NT2/D1 (cell line): Measurements from ENCODE around the gene TSPEAR.
"Not testable (repeated sequence)": the region's sequence is repeated elsewhere in the genome, so short reads cannot be mapped to it uniquely, and the experiment has no call there.

Source experiments
- DNase-seq: peaks from one replicate; pipeline ENCODE4 v3.0.0-alpha.2; 2011; ENCODE audit warnings: low read depth, low spot score
- H3K27me3 ChIP-seq: 2 replicates; pipeline ENCODE4 v1.6.0; 2011; ENCODE audit warnings: mild to moderate bottlenecking; ENCODE audit not compliant: insufficient read length, insufficient read depth
- H3K36me3 ChIP-seq: 2 replicates; pipeline ENCODE4 v1.6.1; 2011; ENCODE audit warnings: mild to moderate bottlenecking, low read length, mixed read lengths; ENCODE audit not compliant: insufficient read depth, insufficient read length
- H3K4me1 ChIP-seq: 2 replicates; pipeline ENCODE4 v1.5.1; 2011; ENCODE audit not compliant: insufficient read depth, insufficient read length
- H3K4me3 ChIP-seq: 2 replicates; pipeline ENCODE4 v1.5.1; 2011; ENCODE audit warnings: low read depth; ENCODE audit not compliant: insufficient read length
- H3K9ac ChIP-seq: 2 replicates; pipeline ENCODE4 v1.6.0; 2011; ENCODE audit warnings: low read depth; ENCODE audit not compliant: insufficient read length
- H3K9me3 ChIP-seq: 2 replicates; pipeline ENCODE4 v1.5.1; 2011; ENCODE audit warnings: mild to moderate bottlenecking, low read length; ENCODE audit not compliant: insufficient read depth
- SUZ12 ChIP-seq: IDR thresholded peaks from 2 replicates; pipeline ENCODE4 v1.6.1; 2011; ENCODE audit not compliant: insufficient read length, insufficient read depth; ENCODE audit errors: extremely low read depth
- YY1 ChIP-seq: IDR thresholded peaks from 2 replicates; pipeline ENCODE4 v1.6.1; 2011; ENCODE audit not compliant: insufficient read length, insufficient read depth
- ZNF274 ChIP-seq: IDR thresholded peaks from 2 replicates; pipeline ENCODE4 v1.6.1; 2011; ENCODE audit warnings: mild to moderate bottlenecking, low read depth, low read length

Gene TSPEAR

DNA sequence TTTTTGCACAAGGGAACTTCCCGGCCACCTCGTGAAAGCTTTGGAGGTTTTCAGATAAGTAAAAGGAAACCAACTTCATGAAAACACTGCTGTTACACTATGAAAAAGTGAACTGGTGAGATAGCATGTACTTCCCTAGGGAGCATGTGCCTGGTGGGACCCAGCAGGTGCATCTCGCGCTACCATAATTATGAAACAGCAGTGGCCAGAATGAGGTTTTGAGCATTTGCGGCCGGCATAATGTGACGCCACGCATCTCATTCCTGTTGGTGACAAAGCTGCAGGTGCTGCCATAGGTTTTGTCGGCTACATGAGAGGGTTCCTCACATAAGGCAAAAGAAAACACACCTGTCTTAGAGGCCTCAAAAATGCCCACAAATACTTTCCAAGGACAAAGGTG is 154.5 kb downstream of the TSPEAR start:
- no peak overlapping the region for H3K4me3 ChIP-seq
- TF ChIP-seq ZNF274, result no peak

DNA sequence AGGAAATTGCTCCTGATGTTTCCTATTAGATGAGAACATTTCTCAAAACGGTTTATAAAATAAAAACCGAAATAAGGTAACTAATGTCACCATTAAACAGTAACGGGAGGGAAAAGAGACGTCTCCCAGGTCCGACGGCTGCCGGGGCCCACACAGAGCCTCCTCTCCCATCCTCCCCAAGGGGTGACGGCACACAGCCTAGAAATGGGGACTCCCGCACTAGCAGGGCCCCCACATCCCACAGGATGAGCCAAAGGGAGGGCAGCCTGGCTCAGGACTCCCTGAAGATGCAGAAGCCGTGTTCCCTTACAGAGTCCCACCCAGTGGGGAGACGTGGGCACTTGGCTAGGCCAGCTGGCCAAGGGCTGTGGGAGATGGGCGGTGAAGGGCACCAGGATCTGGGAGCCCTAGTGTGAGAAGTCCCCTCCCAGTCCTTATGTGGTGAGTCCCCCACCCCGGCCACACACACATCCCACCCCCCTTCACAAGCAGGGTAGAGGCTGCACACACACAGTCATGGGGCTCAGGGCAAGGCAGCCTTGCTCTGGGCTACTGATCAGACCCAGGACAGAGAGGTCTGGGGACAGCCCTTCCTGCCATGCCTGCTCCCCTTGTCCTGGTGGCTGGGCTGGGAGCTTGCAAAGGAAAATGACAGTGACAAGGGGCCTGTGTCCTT is 156.0 kb downstream of the TSPEAR start:
- Histone ChIP-seq H3K27me3 (no peaks in the 10 kb centered on the region), H3K9me3 (no peaks in the 10 kb centered on the region), H3K9ac (no peak overlapping the region), H3K4me1 (peaks cover 32% of the 10 kb centered on the region), H3K4me3 (no peak overlapping the region), H3K36me3 (no peaks in the 10 kb centered on the region)
- TF ChIP-seq ZNF274, result no peak
- TF ChIP-seq YY1, result no peak
- TF ChIP-seq SUZ12, result no peak
- DNase-seq, result no peak

More for the DNA sequence above, 154.5 kb downstream of the TSPEAR start:
- Histone ChIP-seq H3K4me1 (peaks cover 25% of the 10 kb centered on the region), H3K9me3 (no peaks in the 10 kb centered on the region), H3K36me3 (no peaks in the 10 kb centered on the region), H3K9ac (no peak overlapping the region), H3K27me3 (no peaks in the 10 kb centered on the region)
- no peak for DNase-seq

DNA sequence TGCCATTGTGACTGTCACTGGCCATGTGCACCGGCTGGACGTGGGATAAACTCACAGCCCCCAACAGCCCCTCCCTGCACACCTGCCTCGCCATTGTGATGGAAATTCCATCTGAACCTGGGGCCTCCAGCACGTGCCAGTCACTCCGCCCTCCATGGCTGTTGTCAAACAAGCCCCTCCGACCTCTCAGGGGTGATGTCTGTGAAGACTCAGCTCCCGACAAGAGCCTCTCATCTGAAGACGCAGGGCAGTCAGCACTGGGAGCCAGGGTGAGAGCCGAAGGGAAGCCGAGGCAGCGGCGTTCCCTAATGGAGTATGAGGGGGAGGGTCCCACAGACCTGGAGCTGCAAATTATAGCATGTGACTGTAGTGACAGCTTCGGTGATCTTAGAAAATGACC is 158.7 kb downstream of the TSPEAR start:
- Histone ChIP-seq H3K27me3 (no peaks in the 10 kb centered on the region), H3K36me3 (no peaks in the 10 kb centered on the region), H3K4me3 (no peak overlapping the region), H3K9ac (no peak overlapping the region), H3K9me3 (no peaks in the 10 kb centered on the region), H3K4me1 (peaks cover 30% of the 10 kb centered on the region)
- DNase-seq, result no peak
- TF ChIP-seq SUZ12, result no peak
- TF ChIP-seq YY1, result no peak
- TF ChIP-seq ZNF274, result no peak

DNA sequence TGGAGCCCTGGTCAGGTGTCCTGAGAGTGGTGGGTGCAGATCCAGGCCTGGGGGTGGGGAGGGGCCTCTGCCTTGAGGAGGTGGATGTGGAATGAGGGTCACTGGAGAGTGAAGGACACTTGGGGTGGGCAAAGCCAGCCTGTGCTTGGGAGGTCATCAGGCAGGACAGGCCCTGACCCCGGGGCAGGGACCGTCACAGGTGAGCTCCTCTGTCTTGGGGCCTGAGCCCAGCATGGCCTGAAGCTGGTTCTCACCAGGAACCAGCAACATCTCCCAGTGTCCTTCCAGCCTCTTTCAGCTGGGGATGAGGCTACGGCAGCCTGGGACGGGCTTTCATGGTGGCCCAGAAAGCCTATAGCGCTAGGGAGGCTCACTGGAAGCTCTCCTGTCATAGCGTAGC is 159.2 kb downstream of the TSPEAR start:
- Histone ChIP-seq H3K4me1 (peaks cover 27% of the 10 kb centered on the region), H3K9me3 (no peaks in the 10 kb centered on the region), H3K36me3 (no peaks in the 10 kb centered on the region), H3K9ac (no peak overlapping the region), H3K27me3 (no peaks in the 10 kb centered on the region), H3K4me3 (no peak overlapping the region)
- TF ChIP-seq ZNF274 (no peak), SUZ12 (no peak), YY1 (no peak)
- DNase-seq, result no peak

DNA sequence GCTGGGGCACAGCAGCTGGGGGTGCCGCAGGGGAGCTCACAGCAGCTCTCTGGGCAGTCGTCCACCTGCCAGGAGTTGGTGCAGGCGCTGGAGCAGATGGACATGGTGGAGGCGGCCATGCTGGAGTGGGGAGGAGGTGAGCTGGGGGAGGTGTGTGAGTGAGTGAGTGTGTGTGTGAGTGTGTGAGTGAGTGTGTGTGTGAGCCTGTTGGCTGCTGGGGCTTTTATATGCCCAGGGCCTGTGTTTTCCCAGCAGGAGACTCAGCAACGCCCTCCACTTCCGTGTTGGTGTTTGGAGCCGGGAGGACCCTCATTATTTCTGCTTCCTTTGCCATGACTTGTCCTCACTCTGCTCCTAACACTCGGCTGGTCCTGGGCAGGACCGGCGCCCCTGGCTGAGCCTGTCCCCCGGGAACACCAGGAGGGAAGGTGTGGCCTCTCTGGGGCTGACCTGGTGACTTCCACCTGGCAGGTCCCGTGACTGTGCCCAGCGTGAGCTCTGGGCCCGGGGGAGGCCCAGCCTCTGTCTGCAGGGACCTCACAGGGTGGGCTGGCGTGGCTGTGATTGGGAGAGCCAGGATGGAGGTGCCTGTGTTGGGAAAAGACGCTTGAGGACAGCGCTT is 159.9 kb downstream of the TSPEAR start, which contains the start of gene KRTAP10-2:
KRTAP10-2 (minus strand) TSS at position 166 of the 622 bp plus-strand sequence; CDS start at position 119, 47 bp downstream.
- Histone ChIP-seq H3K4me1 (peaks cover 27% of the 10 kb centered on the region), H3K9ac (no peak within 1 kb of the TSS), H3K4me3 (no peak within 1 kb of the TSS), H3K36me3 (no peaks in the 10 kb centered on the region), H3K27me3 (no peaks in the 10 kb centered on the region), H3K9me3 (peaks cover 5% of the 10 kb centered on the region; the same call in 1 of the 2 replicates)
- TF ChIP-seq SUZ12, result no peak
- TF ChIP-seq ZNF274, result no peak
- no peak for TF ChIP-seq YY1
- no peak for DNase-seq

DNA sequence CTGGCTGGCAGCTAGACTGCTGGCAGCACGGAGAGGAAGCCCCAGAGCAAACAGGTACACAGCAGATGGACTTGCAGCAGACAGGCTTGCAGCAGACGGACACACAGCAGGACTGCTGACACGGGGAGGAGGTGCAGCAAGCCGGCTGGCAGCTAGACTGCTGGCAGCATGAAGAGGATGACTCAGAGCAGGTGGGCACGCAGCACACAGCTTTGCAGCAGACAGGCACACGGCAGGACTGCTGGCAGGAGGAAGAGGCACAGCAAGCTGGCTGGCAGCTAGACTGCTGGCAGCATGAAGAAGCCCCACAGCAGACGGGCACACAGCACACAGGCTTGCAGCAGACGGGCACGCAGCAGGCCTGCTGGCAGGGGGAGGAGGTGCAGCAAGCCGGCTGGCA is 160.6 kb downstream of the TSPEAR start:
- Histone ChIP-seq H3K9me3 (peaks cover 11% of the 10 kb centered on the region), H3K36me3 (no peaks in the 10 kb centered on the region), H3K9ac (no peak overlapping the region), H3K4me1 (peaks cover 27% of the 10 kb centered on the region), H3K4me3 (no peak overlapping the region), H3K27me3 (no peaks in the 10 kb centered on the region)
- no peak for TF ChIP-seq YY1
- no peak for TF ChIP-seq ZNF274
- TF ChIP-seq SUZ12, result no peak
- no peak for DNase-seq

DNA sequence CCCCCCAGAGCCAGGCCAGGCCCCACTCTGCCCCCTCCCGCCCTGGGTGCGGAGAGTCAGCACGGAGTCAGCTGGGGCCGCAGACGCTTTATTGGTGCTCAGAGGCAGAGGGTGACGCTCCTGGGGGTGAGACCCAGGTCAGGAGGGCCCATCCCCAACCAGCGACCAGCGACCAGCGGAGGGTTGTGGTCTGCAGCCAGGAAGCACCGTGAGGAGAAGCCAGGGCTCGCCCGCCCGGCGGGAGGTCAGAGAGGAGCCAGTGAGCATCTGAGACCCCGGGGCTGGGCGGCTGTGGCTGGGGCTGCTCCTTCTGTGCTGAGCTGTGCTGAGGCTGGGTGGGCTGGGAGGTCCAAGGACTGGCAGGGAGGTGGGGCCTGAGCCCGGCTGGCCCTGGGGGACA is 161.1 kb downstream of the TSPEAR start:
- Histone ChIP-seq H3K4me1 (peaks cover 27% of the 10 kb centered on the region), H3K9me3 (peaks cover 16% of the 10 kb centered on the region)
- not testable (repeated sequence) for DNase-seq, H3K36me3 ChIP-seq, H3K9ac ChIP-seq, H3K27me3 ChIP-seq, H3K4me3 ChIP-seq

DNA sequence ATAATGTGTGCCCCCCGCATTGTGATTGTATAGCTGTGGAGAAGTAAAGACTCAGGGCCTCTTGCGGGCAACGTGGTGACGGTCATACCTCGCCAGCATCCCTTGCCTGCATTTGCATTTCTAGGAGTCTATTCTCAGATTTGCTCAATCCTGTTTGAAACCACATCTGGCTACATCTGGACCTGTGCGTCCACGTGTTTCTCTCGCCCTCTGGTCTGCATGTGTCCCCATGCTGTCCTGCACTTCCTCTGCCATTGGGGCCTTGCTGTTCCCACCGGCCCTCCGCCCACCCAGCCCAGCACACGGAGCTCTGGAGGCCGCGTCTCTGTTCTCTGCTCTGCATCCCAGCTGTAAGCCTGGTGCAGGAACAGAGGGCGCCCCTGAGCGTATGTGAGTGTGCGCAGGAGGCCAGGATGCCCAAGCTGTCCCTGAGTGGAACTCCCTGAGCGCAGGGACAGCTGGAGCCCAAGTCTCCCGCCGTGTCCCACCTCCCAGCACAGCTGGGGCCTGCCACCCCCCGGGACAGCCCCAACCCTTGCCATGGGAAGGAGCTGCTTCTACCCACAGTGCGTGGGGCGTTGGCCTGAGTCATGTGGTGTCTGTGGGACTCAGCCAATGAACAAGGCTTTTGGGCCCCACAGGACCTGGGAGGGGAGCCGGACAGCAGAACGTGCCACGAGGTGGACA is 161.7 kb downstream of the TSPEAR start:
- Histone ChIP-seq H3K4me3 (no peak overlapping the region), H3K9me3 (peaks cover 16% of the 10 kb centered on the region), H3K36me3 (no peaks in the 10 kb centered on the region), H3K27me3 (no peaks in the 10 kb centered on the region), H3K4me1 (peaks cover 27% of the 10 kb centered on the region), H3K9ac (no peak overlapping the region)
- no peak for DNase-seq
- TF ChIP-seq ZNF274, result no peak
- no peak for TF ChIP-seq SUZ12
- no peak for TF ChIP-seq YY1
